HL-60 (cell line): ENCODE measurements around the gene PRCC.

Source experiments
- POLR2AphosphoS5 ChIP-seq: IDR thresholded peaks from 2 replicates; pipeline ENCODE4 v1.6.1; 2012; ENCODE audit warnings: low read depth
- TF ChIP-seq, protein P1 (sequence below): IDR thresholded peaks from one replicate; pipeline ENCODE4 v1.5.1; 2011; ENCODE audit warnings: low read length, control low read depth, inconsistent platforms; ENCODE audit not compliant: insufficient read depth
- TF ChIP-seq, protein P2 (sequence below): IDR thresholded peaks from 2 replicates; pipeline ENCODE4 v1.6.1; 2012; ENCODE audit warnings: low read depth; ENCODE audit not compliant: insufficient replicate concordance

DNA sequence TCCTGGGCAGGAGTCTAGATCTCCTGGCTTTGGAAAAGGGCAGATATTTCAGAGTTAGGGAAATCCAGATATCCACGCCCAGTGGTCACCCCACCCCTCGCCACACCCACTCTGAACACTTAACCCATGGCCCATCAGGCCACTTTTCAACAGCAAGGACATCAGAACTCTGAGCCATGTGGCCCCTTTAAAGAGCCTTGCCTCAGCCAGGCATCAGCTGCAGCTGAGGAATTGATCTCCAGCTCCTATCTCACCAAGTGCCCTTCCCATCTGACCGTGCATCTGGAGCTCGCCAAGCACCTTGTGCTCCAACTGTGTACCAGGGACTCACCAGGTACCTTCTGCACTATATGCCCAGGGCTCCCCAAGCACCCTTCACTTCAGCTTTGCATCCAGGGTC lies 69.6 kb downstream of the PRCC start:
- TF ChIP-seq, protein P1, sequence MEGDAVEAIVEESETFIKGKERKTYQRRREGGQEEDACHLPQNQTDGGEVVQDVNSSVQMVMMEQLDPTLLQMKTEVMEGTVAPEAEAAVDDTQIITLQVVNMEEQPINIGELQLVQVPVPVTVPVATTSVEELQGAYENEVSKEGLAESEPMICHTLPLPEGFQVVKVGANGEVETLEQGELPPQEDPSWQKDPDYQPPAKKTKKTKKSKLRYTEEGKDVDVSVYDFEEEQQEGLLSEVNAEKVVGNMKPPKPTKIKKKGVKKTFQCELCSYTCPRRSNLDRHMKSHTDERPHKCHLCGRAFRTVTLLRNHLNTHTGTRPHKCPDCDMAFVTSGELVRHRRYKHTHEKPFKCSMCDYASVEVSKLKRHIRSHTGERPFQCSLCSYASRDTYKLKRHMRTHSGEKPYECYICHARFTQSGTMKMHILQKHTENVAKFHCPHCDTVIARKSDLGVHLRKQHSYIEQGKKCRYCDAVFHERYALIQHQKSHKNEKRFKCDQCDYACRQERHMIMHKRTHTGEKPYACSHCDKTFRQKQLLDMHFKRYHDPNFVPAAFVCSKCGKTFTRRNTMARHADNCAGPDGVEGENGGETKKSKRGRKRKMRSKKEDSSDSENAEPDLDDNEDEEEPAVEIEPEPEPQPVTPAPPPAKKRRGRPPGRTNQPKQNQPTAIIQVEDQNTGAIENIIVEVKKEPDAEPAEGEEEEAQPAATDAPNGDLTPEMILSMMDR = no peak
- TF ChIP-seq POLR2AphosphoS5 = no peak
- TF ChIP-seq, protein P2, sequence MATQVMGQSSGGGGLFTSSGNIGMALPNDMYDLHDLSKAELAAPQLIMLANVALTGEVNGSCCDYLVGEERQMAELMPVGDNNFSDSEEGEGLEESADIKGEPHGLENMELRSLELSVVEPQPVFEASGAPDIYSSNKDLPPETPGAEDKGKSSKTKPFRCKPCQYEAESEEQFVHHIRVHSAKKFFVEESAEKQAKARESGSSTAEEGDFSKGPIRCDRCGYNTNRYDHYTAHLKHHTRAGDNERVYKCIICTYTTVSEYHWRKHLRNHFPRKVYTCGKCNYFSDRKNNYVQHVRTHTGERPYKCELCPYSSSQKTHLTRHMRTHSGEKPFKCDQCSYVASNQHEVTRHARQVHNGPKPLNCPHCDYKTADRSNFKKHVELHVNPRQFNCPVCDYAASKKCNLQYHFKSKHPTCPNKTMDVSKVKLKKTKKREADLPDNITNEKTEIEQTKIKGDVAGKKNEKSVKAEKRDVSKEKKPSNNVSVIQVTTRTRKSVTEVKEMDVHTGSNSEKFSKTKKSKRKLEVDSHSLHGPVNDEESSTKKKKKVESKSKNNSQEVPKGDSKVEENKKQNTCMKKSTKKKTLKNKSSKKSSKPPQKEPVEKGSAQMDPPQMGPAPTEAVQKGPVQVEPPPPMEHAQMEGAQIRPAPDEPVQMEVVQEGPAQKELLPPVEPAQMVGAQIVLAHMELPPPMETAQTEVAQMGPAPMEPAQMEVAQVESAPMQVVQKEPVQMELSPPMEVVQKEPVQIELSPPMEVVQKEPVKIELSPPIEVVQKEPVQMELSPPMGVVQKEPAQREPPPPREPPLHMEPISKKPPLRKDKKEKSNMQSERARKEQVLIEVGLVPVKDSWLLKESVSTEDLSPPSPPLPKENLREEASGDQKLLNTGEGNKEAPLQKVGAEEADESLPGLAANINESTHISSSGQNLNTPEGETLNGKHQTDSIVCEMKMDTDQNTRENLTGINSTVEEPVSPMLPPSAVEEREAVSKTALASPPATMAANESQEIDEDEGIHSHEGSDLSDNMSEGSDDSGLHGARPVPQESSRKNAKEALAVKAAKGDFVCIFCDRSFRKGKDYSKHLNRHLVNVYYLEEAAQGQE = no peak
